Activated CD4-positive, alpha-beta T cell treated with anti-CD3 and anti-CD28 coated beads, Interleukin-2, amount 10 ng/mL, durations not matched to agents 24 days and 14 days (primary cell): ENCODE data around the gene LGR6. TPM values are rescaled to one million over a fixed set of nuclear protein-coding genes. Genes with fewer than 3 reads are reported as not detected.
A peak's percentile ranks its signal among the peaks of the same experiment; 100 is the strongest.

ENCODE experiments used
- DNase-seq: peaks from one replicate; pipeline ENCODE4 v3.0.0; 2022
- H3K27ac Mint-ChIP-seq: one replicate; pipeline ENCODE4 v1.8.0; 2022; ENCODE audit warnings: mild to moderate bottlenecking, mixed read lengths
- H3K27me3 Mint-ChIP-seq: one replicate; pipeline ENCODE4 v1.8.0; 2022; ENCODE audit warnings: mixed read lengths
- H3K36me3 Mint-ChIP-seq: one replicate; pipeline ENCODE4 v1.8.0; 2022; ENCODE audit warnings: low read depth, mild to moderate bottlenecking, mixed read lengths
- H3K4me1 Mint-ChIP-seq: one replicate; pipeline ENCODE4 v1.8.0; 2021; ENCODE audit warnings: mixed read lengths
- H3K4me3 Mint-ChIP-seq: one replicate; pipeline ENCODE4 v1.8.0; 2022; ENCODE audit warnings: mild to moderate bottlenecking, moderate library complexity, mixed read lengths
- H3K9me3 Mint-ChIP-seq: one replicate; pipeline ENCODE4 v1.8.0; 2021; ENCODE audit warnings: mixed read lengths
- intact Hi-C: fragments of 100-400 bp; cut with micrococcal nuclease; formaldehyde crosslinking; loops from one replicate; pipeline ENCODE4 v1.15.1; 2023
- total RNA-seq: library from RNA; stranded (reverse); gene quantifications from 2 replicates; pipeline ENCODE4 v1.2.3, GENCODE V29; 2022

LGR6 gene
- total RNA-seq, 1 donor from 2014 or later = not detected

DNA sequence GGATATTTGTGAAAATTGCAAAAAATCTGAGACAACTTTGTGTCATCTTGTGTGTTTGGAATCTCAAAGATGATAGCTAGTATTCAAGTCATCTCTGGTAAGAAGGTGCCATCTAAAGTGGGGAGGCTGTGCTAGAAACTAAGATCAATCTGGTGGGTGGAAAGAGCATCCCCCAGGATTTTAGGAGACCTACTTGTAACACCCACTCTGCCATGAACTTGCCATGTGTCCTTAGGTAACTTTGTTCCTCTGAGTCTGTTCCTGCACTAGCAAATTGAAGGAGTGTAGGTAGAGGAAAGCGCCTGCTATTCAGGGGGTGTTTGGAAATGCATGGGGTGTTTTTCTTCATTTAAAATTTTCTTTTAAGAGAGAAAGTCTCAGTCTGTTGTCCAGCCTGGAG, 24.4 kb downstream of the LGR6 start:
- H3K4me3 Mint-ChIP-seq = no peak overlapping the region
- peaks cover 6% of the 10 kb centered on the region for H3K4me1 Mint-ChIP-seq
- no peaks in the 10 kb centered on the region for H3K36me3 Mint-ChIP-seq
- intact Hi-C loops = no loop called here
- peaks cover 58% of the 10 kb centered on the region for H3K27me3 Mint-ChIP-seq
- H3K9me3 Mint-ChIP-seq = no peaks in the 10 kb centered on the region
- DNase-seq = no peak
- H3K27ac Mint-ChIP-seq = no peak overlapping the region

DNA sequence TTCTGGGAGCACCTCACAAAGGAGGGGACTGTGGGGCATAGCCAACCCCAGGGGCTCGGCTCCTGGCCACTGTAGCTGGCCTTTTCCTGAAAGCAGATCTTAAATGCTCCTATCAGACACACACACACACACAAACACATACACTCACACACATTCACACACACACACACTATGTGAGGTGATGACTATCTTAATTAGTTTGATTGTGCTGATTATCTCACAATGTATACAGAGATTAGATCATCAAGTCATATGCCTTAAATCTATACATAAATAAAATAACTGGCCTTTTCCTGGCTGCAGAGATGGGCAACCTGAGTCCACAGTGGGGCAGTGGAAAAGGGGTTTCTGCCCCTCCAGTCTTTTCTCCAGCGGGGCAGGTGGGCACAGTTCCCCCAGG, 27.1 kb downstream of the LGR6 start:
- Mint-ChIP-seq H3K27ac (no peak overlapping the region), H3K36me3 (no peaks in the 10 kb centered on the region), H3K4me3 (no peak overlapping the region), H3K27me3 (peaks cover 38% of the 10 kb centered on the region), H3K4me1 (no peaks in the 10 kb centered on the region), H3K9me3 (no peaks in the 10 kb centered on the region)
- intact Hi-C loops = no loop called here
- no peak for DNase-seq

DNA sequence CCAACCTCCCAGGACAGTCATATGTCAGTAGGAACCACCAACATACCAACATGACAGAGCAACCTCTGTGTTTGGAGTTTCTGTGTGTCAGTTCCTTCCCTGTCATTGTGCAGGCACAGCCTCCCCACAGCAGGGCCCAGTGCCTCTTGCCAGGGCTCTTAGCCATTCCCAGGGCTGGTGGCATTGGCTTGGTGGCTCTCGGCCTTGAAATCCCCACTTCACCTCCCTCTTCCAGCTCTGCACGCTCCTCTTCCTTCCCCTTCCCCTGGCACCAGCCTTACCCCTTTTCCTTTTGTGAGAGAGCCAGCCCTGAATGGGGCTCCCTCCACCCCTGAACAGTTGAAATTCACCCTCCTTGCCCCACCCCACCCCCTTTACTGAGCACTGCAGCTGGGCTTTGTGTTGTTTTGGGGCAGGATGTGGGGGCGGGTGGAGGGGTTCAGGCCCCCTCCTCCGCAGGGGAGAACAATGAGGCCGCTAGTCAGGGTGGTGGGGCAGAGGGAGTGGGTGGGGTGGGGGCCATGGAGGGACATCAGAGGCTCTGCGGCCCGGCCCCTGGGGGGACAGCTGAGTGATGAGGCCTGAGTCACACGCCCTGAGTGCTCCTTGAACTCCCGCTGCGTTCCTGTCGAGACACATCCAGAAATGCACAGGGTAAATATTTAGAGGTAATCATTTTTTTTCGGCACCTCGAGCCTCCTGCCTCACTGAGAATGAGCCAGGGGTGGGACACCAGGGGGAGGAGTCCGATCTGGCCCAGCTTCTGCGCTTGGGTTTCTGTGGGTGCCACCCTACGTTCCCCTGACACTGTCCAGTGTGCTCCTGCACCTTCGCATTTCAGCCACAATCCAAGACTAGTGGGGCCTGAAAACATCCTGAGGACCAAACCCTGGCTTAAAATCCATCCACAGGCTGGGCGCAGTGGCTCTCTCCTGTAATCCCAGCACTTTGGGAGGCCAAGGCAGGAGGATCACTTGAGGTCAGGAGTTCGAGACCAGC, 28.6 kb downstream of the LGR6 start:
- H3K9me3 Mint-ChIP-seq = no peaks in the 10 kb centered on the region
- peaks cover under 1% of the 10 kb centered on the region for H3K4me1 Mint-ChIP-seq
- peaks cover 33% of the 10 kb centered on the region for H3K27me3 Mint-ChIP-seq
- H3K4me3 Mint-ChIP-seq = no peak overlapping the region
- no peak overlapping the region for H3K27ac Mint-ChIP-seq
- no peaks in the 10 kb centered on the region for H3K36me3 Mint-ChIP-seq
- no peak for DNase-seq
- intact Hi-C loops = no loop called here

DNA sequence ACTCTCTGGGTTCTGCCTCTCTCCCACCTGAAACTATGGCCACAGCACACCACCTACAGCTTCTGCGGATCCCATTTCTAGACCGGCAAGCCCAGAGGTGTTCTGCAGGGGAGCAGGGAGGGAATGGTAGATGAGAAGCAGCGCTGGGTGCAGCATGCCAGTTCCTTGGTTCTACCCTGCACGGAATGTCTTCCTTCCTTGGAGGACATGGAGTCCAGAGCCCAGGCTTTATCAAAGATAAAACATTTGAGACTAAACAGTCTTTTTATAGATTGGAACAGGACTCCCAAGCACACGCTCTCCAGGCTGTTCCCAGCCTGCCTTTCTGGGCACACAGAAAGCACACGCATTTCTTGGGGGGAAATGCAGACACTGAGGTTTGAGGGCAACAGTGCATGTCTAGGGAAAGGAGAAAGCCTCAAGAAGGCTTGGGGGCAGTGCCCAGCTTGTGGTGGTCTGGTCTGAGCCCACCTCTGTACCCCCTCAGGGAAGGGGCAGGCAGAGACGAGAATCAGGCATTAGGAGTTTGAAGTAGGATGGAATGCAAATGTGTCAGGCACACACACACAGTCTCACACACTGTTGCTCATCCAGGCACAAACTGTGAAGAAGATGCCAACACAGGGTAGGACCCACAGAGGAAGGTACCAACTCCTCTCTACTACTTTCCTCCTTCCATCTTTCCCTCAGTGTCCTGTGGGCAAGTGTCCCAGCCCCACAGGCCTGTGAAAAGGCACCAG, 29.7 kb downstream of the LGR6 start:
- H3K4me3 Mint-ChIP-seq = no peak overlapping the region
- no peaks in the 10 kb centered on the region for H3K9me3 Mint-ChIP-seq
- no peak for DNase-seq
- peaks cover 10% of the 10 kb centered on the region for H3K4me1 Mint-ChIP-seq
- intact Hi-C loops = no loop called here
- H3K27ac Mint-ChIP-seq = no peak overlapping the region
- no peaks in the 10 kb centered on the region for H3K36me3 Mint-ChIP-seq
- H3K27me3 Mint-ChIP-seq = peaks cover 22% of the 10 kb centered on the region

DNA sequence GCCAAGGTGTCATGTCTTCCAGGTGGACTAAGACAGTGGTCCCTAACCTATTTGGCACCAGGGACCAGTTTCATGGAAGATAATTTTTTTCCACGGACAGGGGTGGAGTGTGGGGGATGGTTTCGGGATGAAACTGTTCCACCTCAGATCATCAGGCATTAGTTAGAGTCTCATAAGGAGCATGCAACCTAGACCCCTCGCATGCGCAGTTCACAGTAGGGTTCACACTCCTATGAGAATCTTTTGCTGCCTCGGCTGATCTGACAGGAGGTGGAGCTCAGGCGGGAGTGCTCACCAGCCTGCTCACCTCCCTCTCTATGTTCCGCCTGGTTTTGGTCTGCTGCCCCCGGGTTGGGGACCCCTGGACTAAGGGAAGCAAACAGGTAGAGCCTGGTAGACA, 30.9 kb downstream of the LGR6 start:
- DNase-seq = no peak
- peaks cover 15% of the 10 kb centered on the region for H3K4me1 Mint-ChIP-seq
- intact Hi-C loops = no loop called here
- H3K4me3 Mint-ChIP-seq = no peak overlapping the region
- no peak overlapping the region for H3K27ac Mint-ChIP-seq
- H3K27me3 Mint-ChIP-seq = peaks cover 14% of the 10 kb centered on the region
- H3K36me3 Mint-ChIP-seq = no peaks in the 10 kb centered on the region
- no peaks in the 10 kb centered on the region for H3K9me3 Mint-ChIP-seq

DNA sequence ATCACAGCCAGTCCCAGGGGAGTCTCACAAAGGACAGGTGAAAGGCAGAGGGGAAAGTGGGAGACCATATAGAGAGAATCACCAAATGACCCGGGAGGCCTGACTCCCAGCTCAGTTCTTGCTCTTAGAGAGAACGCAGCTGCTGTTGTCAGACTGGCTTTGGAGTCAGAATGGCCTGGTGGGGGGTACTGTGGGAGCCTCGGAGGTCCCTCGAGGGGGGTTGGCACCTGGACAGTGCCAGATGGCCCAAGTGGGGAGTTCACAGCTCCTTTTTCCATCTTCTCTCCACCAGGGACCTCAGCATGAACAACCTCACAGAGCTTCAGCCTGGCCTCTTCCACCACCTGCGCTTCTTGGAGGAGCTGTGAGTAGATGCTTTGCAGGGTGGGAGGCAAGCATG, 31.5 kb downstream of the LGR6 start:
- intact Hi-C loops = no loop called here
- H3K9me3 Mint-ChIP-seq = no peaks in the 10 kb centered on the region
- H3K27me3 Mint-ChIP-seq = peaks cover 16% of the 10 kb centered on the region
- no peak overlapping the region for H3K27ac Mint-ChIP-seq
- no peak for DNase-seq
- no peak overlapping the region for H3K4me3 Mint-ChIP-seq
- H3K36me3 Mint-ChIP-seq = no peaks in the 10 kb centered on the region
- peaks cover 15% of the 10 kb centered on the region for H3K4me1 Mint-ChIP-seq

DNA sequence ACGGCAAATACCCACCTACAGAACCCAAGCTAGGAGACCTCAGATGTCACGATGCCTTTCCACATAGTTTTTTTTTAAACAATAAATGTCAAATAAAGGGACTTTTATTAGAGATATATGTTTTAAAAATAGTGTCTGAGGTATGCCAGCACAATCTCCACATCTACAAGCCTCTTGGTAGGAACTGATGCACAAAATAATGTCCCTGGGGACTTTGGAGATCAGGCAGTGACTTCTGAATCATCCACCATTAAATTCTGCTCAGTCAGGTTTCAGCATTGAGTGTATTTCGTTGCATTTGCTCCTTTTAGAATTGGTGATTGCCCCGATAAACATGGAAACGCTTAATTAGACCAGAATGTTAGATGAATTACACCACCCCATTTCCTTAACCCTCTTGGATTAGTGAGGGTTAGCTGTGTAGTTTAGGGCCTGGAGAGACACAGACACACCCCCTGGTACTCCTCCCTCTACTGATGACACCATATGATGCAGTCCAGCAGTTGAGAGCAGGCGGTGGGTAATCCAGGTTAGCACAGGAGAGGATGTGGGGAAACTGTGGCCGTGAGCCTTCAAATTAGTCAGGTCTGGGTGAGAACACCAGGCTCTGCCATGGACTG, 33.6 kb downstream of the LGR6 start:
- peaks cover 11% of the 10 kb centered on the region for H3K27me3 Mint-ChIP-seq
- peaks cover 15% of the 10 kb centered on the region for H3K4me1 Mint-ChIP-seq
- no peaks in the 10 kb centered on the region for H3K36me3 Mint-ChIP-seq
- no peak overlapping the region for H3K27ac Mint-ChIP-seq
- DNase-seq = no peak
- no peaks in the 10 kb centered on the region for H3K9me3 Mint-ChIP-seq
- no peak overlapping the region for H3K4me3 Mint-ChIP-seq
- intact Hi-C loops = no loop called here

DNA sequence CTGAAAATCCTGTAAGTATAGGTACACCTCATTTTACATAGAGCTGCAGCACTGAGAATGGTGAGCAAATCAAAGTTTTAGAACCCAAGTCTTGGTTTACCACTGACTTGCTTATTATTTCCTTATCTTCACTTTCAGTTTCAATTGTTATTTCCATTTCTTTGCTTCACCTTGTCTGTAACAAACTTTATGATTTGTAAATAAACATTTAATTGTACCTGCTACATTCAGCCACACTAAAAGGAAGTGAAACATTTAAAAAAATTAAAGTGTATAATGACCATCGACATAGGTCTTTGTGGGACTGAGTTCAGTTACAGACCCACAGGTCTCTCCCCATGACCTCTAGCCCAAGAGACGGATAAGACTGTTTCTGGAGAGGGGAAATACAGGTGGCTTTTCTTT, 34.4 kb downstream of the LGR6 start:
- Mint-ChIP-seq H3K4me1 (peaks cover 15% of the 10 kb centered on the region), H3K36me3 (no peaks in the 10 kb centered on the region), H3K9me3 (no peaks in the 10 kb centered on the region), H3K27me3 (peaks cover 14% of the 10 kb centered on the region), H3K4me3 (peak overlapping the region; percentile 31), H3K27ac (no peak overlapping the region)
- DNase-seq = no peak
- intact Hi-C loops = no loop called here

DNA sequence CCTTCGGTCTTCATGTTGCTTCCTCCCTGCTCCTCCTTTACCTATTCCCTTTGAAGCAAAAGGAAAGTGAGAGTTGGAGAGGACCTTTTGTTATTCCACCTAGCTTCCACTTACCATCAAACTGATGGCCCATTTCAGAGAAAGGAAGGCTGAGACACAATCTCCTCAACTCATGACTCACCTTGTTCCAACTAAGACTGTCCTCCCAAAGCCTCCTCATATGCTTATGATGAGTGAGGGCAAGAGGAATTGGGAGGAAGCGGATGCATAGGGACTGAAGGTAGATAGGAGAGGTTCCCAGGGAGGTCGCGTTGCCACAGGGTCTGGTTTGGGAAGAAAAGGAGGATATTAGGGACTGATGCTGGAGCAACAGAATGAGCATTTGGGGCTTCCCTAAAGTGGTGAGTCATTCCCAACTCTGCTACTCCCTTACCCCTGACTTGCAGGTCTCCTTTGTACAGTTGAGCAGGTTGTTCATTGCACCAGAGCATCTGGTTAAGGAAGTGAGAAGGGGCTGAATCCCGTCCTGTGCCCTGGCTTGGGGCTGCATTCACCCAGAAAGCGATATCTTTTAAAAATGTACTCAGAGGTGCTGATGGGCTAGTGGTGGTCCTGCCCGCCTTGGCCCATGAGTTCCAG, 35.0 kb downstream of the LGR6 start:
- Mint-ChIP-seq H3K36me3 (no peaks in the 10 kb centered on the region), H3K4me3 (no peak overlapping the region), H3K9me3 (no peaks in the 10 kb centered on the region), H3K27ac (no peak overlapping the region), H3K4me1 (peaks cover 15% of the 10 kb centered on the region), H3K27me3 (peaks cover 13% of the 10 kb centered on the region)
- DNase-seq = no peak
- intact Hi-C loops = no loop called here

DNA sequence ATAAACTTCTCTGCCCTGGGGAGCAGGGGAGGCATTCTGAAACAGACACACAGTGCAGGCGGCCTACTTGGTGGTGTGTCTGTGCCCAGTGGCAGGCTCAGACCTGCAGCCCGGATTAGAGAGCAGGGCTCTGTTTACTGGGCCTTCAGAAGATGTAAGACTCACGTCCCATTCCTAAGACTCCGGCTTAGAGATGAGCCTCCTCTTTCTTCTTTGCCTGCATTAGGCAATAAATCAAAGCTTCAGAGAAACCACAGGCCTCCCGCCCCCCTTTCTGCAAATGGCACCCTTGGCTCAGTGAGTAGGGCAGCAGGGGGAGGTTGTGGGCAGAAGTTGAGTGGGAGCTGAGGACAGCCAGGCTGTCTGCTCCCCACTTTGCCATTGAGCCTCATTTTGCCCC, 35.8 kb downstream of the LGR6 start:
- H3K27me3 Mint-ChIP-seq = peaks cover 15% of the 10 kb centered on the region

DNA sequence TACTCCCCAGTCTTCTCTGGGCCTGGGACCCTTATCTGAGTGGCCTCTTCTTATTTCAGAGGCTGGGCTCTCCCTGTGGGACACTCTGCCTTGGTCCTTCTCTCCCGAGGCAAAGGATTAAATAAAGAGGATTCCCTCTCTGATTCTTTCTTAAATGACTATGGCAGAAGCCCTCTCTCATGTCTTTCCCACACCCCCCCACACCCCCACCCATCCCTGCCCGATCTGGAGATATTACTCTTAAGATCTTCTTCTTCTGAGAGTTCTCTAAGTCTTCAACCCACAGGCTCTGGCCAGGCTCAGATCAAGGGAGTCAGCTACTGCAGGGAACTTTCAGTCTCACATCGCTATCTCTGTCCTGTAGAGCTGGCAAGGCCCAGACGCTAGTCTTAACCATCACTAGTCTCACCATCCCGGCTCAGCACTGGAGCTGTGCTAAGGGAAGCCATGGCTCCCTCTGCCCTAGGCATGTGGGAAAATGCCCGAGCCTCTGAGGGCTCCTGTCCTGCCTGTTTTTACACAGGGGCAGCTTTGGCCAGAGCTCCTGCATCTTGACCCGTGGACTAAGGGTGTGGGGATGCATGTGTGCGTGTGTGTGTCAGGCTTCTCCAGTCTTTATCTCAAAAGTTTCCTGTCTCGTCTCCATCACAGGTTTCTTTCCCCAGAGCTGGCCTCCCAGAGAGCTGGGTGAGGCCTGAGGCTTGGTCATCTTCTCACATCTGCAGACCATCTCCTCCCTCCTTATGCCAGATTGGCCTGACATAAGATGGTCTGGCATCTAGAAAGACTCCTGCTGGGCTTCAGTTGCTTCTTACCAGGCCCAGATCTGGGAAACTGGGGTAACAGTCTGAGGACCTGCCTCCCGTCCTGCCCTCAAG, 36.7 kb downstream of the LGR6 start:
- peaks cover 15% of the 10 kb centered on the region for H3K4me1 Mint-ChIP-seq
- intact Hi-C loops = no loop called here
- H3K36me3 Mint-ChIP-seq = no peaks in the 10 kb centered on the region
- H3K27me3 Mint-ChIP-seq = peaks cover 15% of the 10 kb centered on the region
- no peak overlapping the region for H3K27ac Mint-ChIP-seq
- no peak overlapping the region for H3K4me3 Mint-ChIP-seq
- H3K9me3 Mint-ChIP-seq = no peaks in the 10 kb centered on the region
- DNase-seq = no peak

More for the DNA sequence above, 35.8 kb downstream of the LGR6 start:
- Mint-ChIP-seq H3K4me3 (no peak overlapping the region), H3K36me3 (no peaks in the 10 kb centered on the region), H3K27ac (no peak overlapping the region), H3K4me1 (peaks cover 15% of the 10 kb centered on the region), H3K9me3 (no peaks in the 10 kb centered on the region)
- intact Hi-C loops = no loop called here
- DNase-seq = no peak

DNA sequence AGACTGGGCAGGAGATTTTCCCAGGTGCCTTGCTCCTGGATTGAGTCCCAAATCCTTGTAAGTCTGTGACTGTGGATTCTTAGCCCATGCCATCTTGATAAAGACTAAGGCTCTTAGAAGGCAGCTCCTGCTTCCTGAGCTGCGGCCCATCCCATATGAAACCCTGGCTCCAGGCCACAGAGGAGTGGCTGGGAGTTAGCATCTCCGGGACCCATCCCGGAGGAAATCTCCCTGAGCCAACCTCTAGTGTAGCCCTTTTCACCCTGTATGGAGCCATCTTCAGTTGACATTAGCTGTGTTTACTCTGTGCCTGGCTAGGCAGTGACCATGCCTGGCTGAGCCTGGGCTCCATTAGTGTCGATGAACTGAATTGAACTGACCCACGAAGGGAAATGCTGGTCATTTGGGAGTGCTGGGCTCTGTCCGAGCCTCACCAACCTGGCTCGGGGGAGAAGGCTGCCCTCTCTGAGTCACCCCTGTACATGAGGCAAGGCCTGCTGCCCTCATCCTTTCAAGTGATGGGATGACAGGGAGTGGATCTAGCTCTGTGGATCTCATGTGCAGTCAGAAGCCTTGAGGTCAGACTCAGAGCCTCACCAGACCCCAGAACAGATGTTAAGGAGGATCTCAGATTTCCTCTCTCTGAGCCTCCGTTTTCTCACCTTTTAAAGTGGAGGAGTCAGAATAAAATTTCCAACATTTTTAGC, 37.5 kb downstream of the LGR6 start:
- Mint-ChIP-seq H3K27ac (no peak overlapping the region), H3K36me3 (no peaks in the 10 kb centered on the region), H3K4me3 (no peak overlapping the region), H3K27me3 (peaks cover 17% of the 10 kb centered on the region), H3K9me3 (no peaks in the 10 kb centered on the region), H3K4me1 (peaks cover 16% of the 10 kb centered on the region)
- DNase-seq = no peak
- intact Hi-C loops = no loop called here
